ENCODE results near the gene RNU7-1. TPM values are rescaled to one million over a fixed set of nuclear protein-coding genes. Genes with fewer than 3 reads are reported as not detected.
A peak's percentile ranks its signal among the peaks of the same experiment; 100 is the strongest.

RNU7-1 gene
- total RNA-seq, 2 experiments from 2014 or later: not detected

Small RNA genes within 50 kb of the gene (microRNA-seq; reads per million reads assigned to microRNA genes)
- gene MIR141 (50.6 reads per million, percentile 56 among the genes with 10 or more reads in this experiment), gene MIR200C (458 reads per million, percentile 80 among the genes with 10 or more reads in this experiment)

Other genes with a start within 250 kb of the RNU7-1 start
- gene PIANP, start 243.0 kb upstream of the RNU7-1 start, total RNA-seq: not detected
- 10 to 100 TPM; 28.2 to 30.0 TPM for gene COPS7A, start 219.8 kb upstream of the RNU7-1 start, total RNA-seq
- 100 to 1,000 TPM; 102 to 113 TPM for gene MLF2, start 190.7 kb upstream of the RNU7-1 start, total RNA-seq
- gene PTMS, start 177.5 kb upstream of the RNU7-1 start, total RNA-seq: 100 to 1,000 TPM; 131 to 142 TPM
- 100 to 1,000 TPM; 320 to 420 TPM for gene LAG3, start 171.3 kb upstream of the RNU7-1 start, total RNA-seq
- gene CD4, start 154.3 kb upstream of the RNU7-1 start, total RNA-seq: 1 to 10 TPM in 1 of 2 experiments, under 1 TPM in 1; 0.82 to 1.8 TPM
- under 1 TPM in 1 of 2 experiments, not detected in 1; 0.82 TPM for gene GPR162, start 122.0 kb upstream of the RNU7-1 start, total RNA-seq
- gene P3H3, start 115.4 kb upstream of the RNU7-1 start, total RNA-seq: under 1 TPM; 0.23 to 0.99 TPM
- gene GNB3, start 102.9 kb upstream of the RNU7-1 start, total RNA-seq: under 1 TPM in 1 of 2 experiments, not detected in 1; 0.12 TPM
- gene CDCA3, start 92.5 kb upstream of the RNU7-1 start, total RNA-seq: 100 to 1,000 TPM in 1 of 2 experiments, 10 to 100 TPM in 1; 89.1 to 125 TPM
- gene USP5, start 91.7 kb upstream of the RNU7-1 start, total RNA-seq: 100 to 1,000 TPM in 1 of 2 experiments, 10 to 100 TPM in 1; 98.8 to 129 TPM
- 1,000 to 10,000 TPM; 1,086 to 1,277 TPM for gene TPI1, start 76.3 kb upstream of the RNU7-1 start, total RNA-seq
- gene SPSB2, start 70.5 kb upstream of the RNU7-1 start, total RNA-seq: 10 to 100 TPM; 10.5 to 14.4 TPM
- 1 to 10 TPM; 4.9 to 8.7 TPM for gene LRRC23, start 39.0 kb upstream of the RNU7-1 start, total RNA-seq
- 100 to 1,000 TPM; 106 to 171 TPM for gene ENO2, start 29.2 kb upstream of the RNU7-1 start, total RNA-seq
- 10 to 100 TPM; 38.3 to 40.1 TPM for gene ATN1, start 15.9 kb upstream of the RNU7-1 start, total RNA-seq
- gene C12orf57, start 206 bp downstream of the RNU7-1 start, total RNA-seq: 100 to 1,000 TPM; 120 to 132 TPM
- 100 to 1,000 TPM; 283 to 367 TPM for gene PTPN6, start 7.5 kb downstream of the RNU7-1 start, total RNA-seq
- gene PHB2, start 26.8 kb downstream of the RNU7-1 start, total RNA-seq: 100 to 1,000 TPM; 211 to 271 TPM
- gene EMG1, start 27.1 kb downstream of the RNU7-1 start, total RNA-seq: 10 to 100 TPM; 59.9 to 69.5 TPM
- 10 to 100 TPM; 29.3 to 32.0 TPM for gene LPCAT3, start 74.7 kb downstream of the RNU7-1 start, total RNA-seq
- gene C1S, start 116.9 kb downstream of the RNU7-1 start, total RNA-seq: 1 to 10 TPM; 1.6 to 2.5 TPM
- gene C1R, start 148.6 kb downstream of the RNU7-1 start, total RNA-seq: 1 to 10 TPM; 4.0 to 5.3 TPM
- 10 to 100 TPM; 21.8 to 27.4 TPM for gene C1RL, start 165.4 kb downstream of the RNU7-1 start, total RNA-seq
- under 1 TPM; 0.87 to 0.91 TPM for gene RBP5, start 185.1 kb downstream of the RNU7-1 start, total RNA-seq
- 100 to 1,000 TPM in 1 of 2 experiments, 10 to 100 TPM in 1; 71.9 to 109 TPM for gene CLSTN3, start 186.6 kb downstream of the RNU7-1 start, total RNA-seq
- gene PEX5, start 245.9 kb downstream of the RNU7-1 start, total RNA-seq: 10 to 100 TPM; 15.3 to 16.2 TPM